Measurements from ENCODE around the gene ZNF780B.

ZNF780B gene

GRCh38 chr19:40055832-40056504 lies at the start of gene ZNF780B:
ZNF780B (minus strand) TSS chr19:40056231; CDS start chr19:40050332, 5,899 bp downstream.
- DNase-seq (ENCODE audit: insufficient read length, low spot score) (peak; percentile 79), FAIRE-seq (peak; percentile 44)

- no peak for FAIRE-seq
Measured at GRCh38 chr19:40104754-40105153, 48.7 kb upstream of the ZNF780B start.

GRCh38 chr19:40103600-40103999 lies 47.6 kb upstream of the ZNF780B start:
- no peak for FAIRE-seq
- no peak for DNase-seq (ENCODE audit: insufficient read length, low spot score)

More at GRCh38 chr19:40104754-40105153, 48.7 kb upstream of the ZNF780B start:
- DNase-seq (ENCODE audit: insufficient read length, low spot score) = no peak

GRCh38 chr19:40101813-40102212 lies 45.8 kb upstream of the ZNF780B start:
- DNase-seq (ENCODE audit: insufficient read length, low spot score) (no peak), FAIRE-seq (no peak)

- FAIRE-seq = no peak
Measured at GRCh38 chr19:40093416-40093815, 37.4 kb upstream of the ZNF780B start.

GRCh38 chr19:40091205-40092129 lies 35.4 kb upstream of the ZNF780B start:
- DNase-seq (ENCODE audit: insufficient read length, low spot score) = no peak
- no peak for FAIRE-seq

More at GRCh38 chr19:40093416-40093815, 37.4 kb upstream of the ZNF780B start:
- no peak for DNase-seq (ENCODE audit: insufficient read length, low spot score)

GRCh38 chr19:40090241-40091204 lies 34.5 kb upstream of the ZNF780B start, which contains the start of gene ZNF780A:
ZNF780A (minus strand) TSS chr19:40090943; CDS start chr19:40084753, 6,190 bp downstream.
- DNase-seq (ENCODE audit: insufficient read length, low spot score) (peak; percentile 85), FAIRE-seq (peak; percentile 94)

- DNase-seq (ENCODE audit: insufficient read length, low spot score) (no peak), FAIRE-seq (no peak)
Measured at GRCh38 chr19:40089462-40089861, 33.4 kb upstream of the ZNF780B start.

- FAIRE-seq = no peak
Measured at GRCh38 chr19:40088299-40089047, 32.4 kb upstream of the ZNF780B start.

GRCh38 chr19:40084948-40085347 lies 28.9 kb upstream of the ZNF780B start:
- DNase-seq (ENCODE audit: insufficient read length, low spot score) (no peak), FAIRE-seq (no peak)

More at GRCh38 chr19:40088299-40089047, 32.4 kb upstream of the ZNF780B start:
- DNase-seq (ENCODE audit: insufficient read length, low spot score) = no peak

- FAIRE-seq = no peak
- DNase-seq (ENCODE audit: insufficient read length, low spot score) = no peak
Measured at GRCh38 chr19:40081411-40081810, 25.4 kb upstream of the ZNF780B start.

GRCh38 chr19:40080289-40080688 lies 24.3 kb upstream of the ZNF780B start:
- DNase-seq (ENCODE audit: insufficient read length, low spot score) (no peak), FAIRE-seq (no peak)

- DNase-seq (ENCODE audit: insufficient read length, low spot score) (no peak), FAIRE-seq (no peak)
Measured at GRCh38 chr19:40078377-40078776, 22.3 kb upstream of the ZNF780B start.

GRCh38 chr19:40070058-40070457 lies 14.0 kb upstream of the ZNF780B start:
- no peak for FAIRE-seq

GRCh38 chr19:40059624-40060023 lies 3.6 kb upstream of the ZNF780B start:
- no peak for DNase-seq (ENCODE audit: insufficient read length, low spot score)
- FAIRE-seq = no peak

More at GRCh38 chr19:40070058-40070457, 14.0 kb upstream of the ZNF780B start:
- no peak for DNase-seq (ENCODE audit: insufficient read length, low spot score)

- DNase-seq (ENCODE audit: insufficient read length, low spot score) = no peak
- FAIRE-seq = no peak
Measured at GRCh38 chr19:40057166-40057565, 1.1 kb upstream of the ZNF780B start.

- FAIRE-seq = no peak
Measured at GRCh38 chr19:40056505-40056904, 474 bp upstream of the ZNF780B start.

GRCh38 chr19:40055049-40055448 lies 982 bp downstream of the ZNF780B start:
- no peak for DNase-seq (ENCODE audit: insufficient read length, low spot score)
- FAIRE-seq = no peak

More at GRCh38 chr19:40056505-40056904, 474 bp upstream of the ZNF780B start:
- DNase-seq (ENCODE audit: insufficient read length, low spot score) = no peak

- DNase-seq (ENCODE audit: insufficient read length, low spot score) (no peak), FAIRE-seq (no peak)
Measured at GRCh38 chr19:40054632-40055031, 1.4 kb downstream of the ZNF780B start.

All from HTR-8/SVneo (cell line).